Aorta (tissue), 5 donors: Measurements from ENCODE around the gene PAPPA2. TPM values are rescaled to one million over a fixed set of nuclear protein-coding genes. Genes with fewer than 3 reads are reported as not detected.

Source experiments
- ATAC-seq: fragments of 200-7000 bp; cut with Tn5 transposase; one replicate; pipeline ENCODE4 v1.9.1; 2022; ENCODE audit warnings: moderate library complexity; ENCODE audit not compliant: low FRiP score
- DNase-seq, 2 donors: peaks; one replicate each; pipeline ENCODE4 v3.0.0-alpha.2; 2020
- H3K27ac ChIP-seq, 2 donors: one replicate each; pipeline ENCODE4 v1.5.1; 2013; ENCODE audit warnings: low read length in 2 of 2, mild to moderate bottlenecking in 2 of 2, moderate library complexity in 2 of 2, control low read depth in 1 of 2, inconsistent platforms in 1 of 2, low read depth in 1 of 2
- H3K27me3 ChIP-seq, 2 donors: one replicate each; pipeline ENCODE4 v1.6.1; 2013; ENCODE audit warnings: control low read depth in 1 of 2, low read length in 1 of 2, mild to moderate bottlenecking in 1 of 2, moderate library complexity in 1 of 2; ENCODE audit not compliant: insufficient read depth in 2 of 2, control insufficient read depth in 1 of 2
- H3K36me3 ChIP-seq, 2 donors: one replicate each; pipeline ENCODE4 v1.6.1; 2013; ENCODE audit warnings: control low read depth in 1 of 2, low read length in 1 of 2, mild to moderate bottlenecking in 1 of 2; ENCODE audit not compliant: insufficient read depth in 2 of 2, control insufficient read depth in 1 of 2
- H3K4me1 ChIP-seq, 2 donors: one replicate each; pipeline ENCODE4 v1.6.1; 2013; ENCODE audit warnings: low read length in 2 of 2, control low read depth in 1 of 2, mild to moderate bottlenecking in 1 of 2, moderate library complexity in 1 of 2; ENCODE audit not compliant: insufficient read depth in 2 of 2, control insufficient read depth in 1 of 2
- H3K4me3 ChIP-seq, 2 donors: one replicate each; pipeline ENCODE4 v1.5.1; 2013; ENCODE audit warnings: low read length in 2 of 2, control low read depth in 1 of 2, mild to moderate bottlenecking in 1 of 2
- H3K9me3 ChIP-seq: one replicate; pipeline ENCODE4 v1.6.1; 2013; ENCODE audit warnings: mild to moderate bottlenecking, low read length; ENCODE audit not compliant: control insufficient read depth
- WGBS, 2 donors: extraction: QIAGEN DNeasy Blood & Tissue Kit; methylation state at CpG; one replicate each; pipeline ENCODE4 v1.1.7; 2013; 5-methylcytosine and 5-hydroxymethylcytosine counted together
- intact Hi-C, 2 donors: fragments of 100-400 bp; cut with DNase I; formaldehyde crosslinking; loops; one replicate each; pipeline versions ENCODE4 v1.14.2 to v1.15.0; 2022
- polyA plus RNA-seq, 2 donors: library from polyadenylated mRNA; stranded (reverse); fragments of 200-250 nt; gene quantifications; one replicate each; pipeline ENCODE4 v1.2.3, GENCODE V29; 2013
- total RNA-seq, 2 donors: library from RNA; stranded (reverse); fragmentation: NEBNext Ultra II Directional; extraction: Animal tissue kit (Norgen Biotek cat#: 25700); gene quantifications; one replicate each; pipeline ENCODE4 v1.2.1, GENCODE V29; 2021
- donor health status: healthy with polysubstance abuse.
- donor health status: Bipolar disorder and iron deficiency.
- donor health status: DM: no; HTN: no; CAD: no.
- donor health status: DM: no; HTN: no; CAD: no.
- donor health status: DM: yes; HTN: yes; CAD: no.

Gene PAPPA2
- total and polyA plus RNA-seq, 4 donors, result 3.5 to 4.3 TPM; not detected in 2

DNA sequence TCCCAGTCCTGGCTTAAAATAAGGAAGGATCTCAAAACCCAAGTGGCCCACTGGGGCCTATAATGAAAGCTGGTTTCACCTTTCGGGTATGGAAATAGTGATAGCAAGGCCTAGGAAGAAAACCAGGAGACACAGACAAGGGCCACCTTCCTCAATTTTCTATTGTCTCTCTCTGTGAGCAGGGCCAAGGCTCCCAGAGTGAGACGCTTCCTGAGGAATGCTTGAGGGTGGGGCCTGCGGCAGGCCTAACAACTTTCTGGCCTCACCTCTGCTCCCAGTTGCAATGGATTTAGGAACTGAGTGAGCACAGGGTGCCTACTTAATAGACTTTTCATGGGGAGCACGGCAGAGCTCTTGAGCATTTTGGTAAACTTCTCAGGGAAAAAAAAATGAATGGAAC lies 400.6 kb downstream of the PAPPA2 start:
- Histone ChIP-seq H3K4me3 (no peak overlapping the region), H3K27me3 (peaks cover 0 to 2% of the 10 kb centered on the region in 2 donors), H3K4me1 (no peaks in the 10 kb centered on the region), H3K36me3 (no peaks in the 10 kb centered on the region), H3K9me3 (no peaks in the 10 kb centered on the region), H3K27ac (no peak overlapping the region)
- intact Hi-C loops, result no loop called here
- WGBS, 2 donors, result 89 to 90% methylated on average over 4 of the region's 4 CpGs
- DNase-seq (no peak), ATAC-seq (no peak)

DNA sequence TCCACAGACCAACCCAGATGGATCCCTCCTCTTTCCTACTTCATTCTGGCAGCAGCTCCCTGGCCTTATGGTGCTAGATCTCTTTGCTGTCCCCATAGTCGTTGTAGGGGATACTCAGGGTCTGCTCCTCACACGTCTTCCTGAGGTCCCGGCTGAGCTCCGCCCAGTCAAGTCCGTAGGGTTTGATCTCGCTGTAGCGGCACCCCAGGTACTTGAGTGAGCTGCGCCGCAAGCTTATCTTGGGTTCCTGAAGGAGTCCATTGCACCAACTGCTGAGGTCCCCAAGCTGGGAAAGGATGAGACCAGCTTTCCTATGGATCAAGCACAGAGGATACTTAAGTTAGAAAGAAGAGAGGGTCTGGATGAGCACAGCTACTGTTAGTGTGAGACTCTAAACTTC lies 401.2 kb downstream of the PAPPA2 start:
- DNase-seq (no peak), ATAC-seq (no peak)
- peaks cover 0 to 2% of the 10 kb centered on the region in 2 donors for H3K27me3 ChIP-seq
- no peaks in the 10 kb centered on the region for H3K9me3 ChIP-seq
- H3K36me3 ChIP-seq, result no peaks in the 10 kb centered on the region
- H3K4me3 ChIP-seq, result no peak overlapping the region
- H3K27ac ChIP-seq, result no peak overlapping the region
- intact Hi-C loops, result no loop called here
- WGBS, 2 donors, result 91 to 94% methylated on average over 9 of the region's 9 CpGs
- no peaks in the 10 kb centered on the region for H3K4me1 ChIP-seq

DNA sequence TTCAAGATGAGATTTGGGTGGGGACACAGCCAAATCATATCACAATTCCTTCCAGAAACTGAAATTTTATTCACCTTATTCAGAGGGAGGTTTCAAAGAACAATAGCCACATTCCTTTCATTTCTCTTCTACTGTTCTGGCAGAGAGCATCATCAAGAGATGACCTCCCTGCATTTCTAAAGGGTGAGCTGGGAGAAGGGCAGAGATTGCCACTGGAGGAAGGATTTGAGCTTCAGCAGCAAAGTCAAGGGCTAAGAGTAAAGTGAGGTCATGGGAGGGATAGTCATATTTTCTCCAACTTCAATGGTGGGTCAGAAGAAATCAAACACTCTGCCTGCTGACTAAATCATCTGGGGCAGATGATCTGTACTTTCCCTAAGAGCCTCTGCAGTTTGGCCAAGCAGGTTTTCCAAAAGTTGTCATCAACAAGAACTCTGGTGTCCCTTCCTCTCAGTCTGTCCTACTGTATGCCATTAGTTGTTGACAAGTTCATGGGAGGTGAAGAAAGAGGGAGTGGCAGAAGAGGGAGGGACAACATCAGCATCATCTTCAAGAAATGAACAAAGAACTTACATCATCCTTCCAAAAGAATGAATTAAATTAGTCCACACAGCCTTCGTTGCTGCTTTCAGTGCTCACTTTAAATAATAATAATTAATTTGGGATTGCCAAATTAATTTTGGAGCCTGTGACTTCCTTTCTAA lies 403.2 kb downstream of the PAPPA2 start:
- ATAC-seq, result no peak
- no peak overlapping the region for H3K4me3 ChIP-seq
- H3K4me1 ChIP-seq, result no peaks in the 10 kb centered on the region
- H3K36me3 ChIP-seq, result no peaks in the 10 kb centered on the region
- WGBS, 2 donors, result 92 to 97% methylated on average over 1 of the region's 1 CpG
- peaks cover 0 to 2% of the 10 kb centered on the region in 2 donors for H3K27me3 ChIP-seq
- intact Hi-C loops, result no loop called here
- no peaks in the 10 kb centered on the region for H3K9me3 ChIP-seq
- no peak overlapping the region for H3K27ac ChIP-seq
- no peak for DNase-seq

DNA sequence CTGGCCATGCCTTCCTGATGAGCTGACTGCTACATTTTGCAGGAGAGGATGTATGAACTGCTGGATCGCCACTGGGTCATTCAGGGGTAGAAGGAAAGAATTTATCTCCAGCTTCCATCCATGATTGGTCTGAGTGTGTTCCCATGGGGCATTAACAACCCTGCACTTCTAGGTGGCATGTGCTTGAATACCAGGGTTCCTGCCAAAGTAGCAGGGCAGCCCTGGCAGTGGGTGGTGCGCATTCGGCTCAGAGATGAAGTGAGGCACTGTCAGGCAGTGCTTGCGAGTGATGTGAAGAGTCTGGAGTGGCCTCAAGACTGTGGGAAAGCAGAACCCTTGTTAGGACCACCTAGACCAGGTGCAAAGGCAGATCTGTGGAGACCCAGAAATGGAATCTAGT lies 406.6 kb downstream of the PAPPA2 start:
- Histone ChIP-seq H3K27me3 (peaks cover 0 to 2% of the 10 kb centered on the region in 2 donors), H3K36me3 (no peaks in the 10 kb centered on the region), H3K9me3 (no peaks in the 10 kb centered on the region), H3K4me3 (no peak overlapping the region), H3K4me1 (no peaks in the 10 kb centered on the region), H3K27ac (no peak overlapping the region)
- intact Hi-C loops, result no loop called here
- DNase-seq (no peak), ATAC-seq (no peak)
- WGBS, 2 donors, result 79 to 81% methylated on average over 4 of the region's 4 CpGs

DNA sequence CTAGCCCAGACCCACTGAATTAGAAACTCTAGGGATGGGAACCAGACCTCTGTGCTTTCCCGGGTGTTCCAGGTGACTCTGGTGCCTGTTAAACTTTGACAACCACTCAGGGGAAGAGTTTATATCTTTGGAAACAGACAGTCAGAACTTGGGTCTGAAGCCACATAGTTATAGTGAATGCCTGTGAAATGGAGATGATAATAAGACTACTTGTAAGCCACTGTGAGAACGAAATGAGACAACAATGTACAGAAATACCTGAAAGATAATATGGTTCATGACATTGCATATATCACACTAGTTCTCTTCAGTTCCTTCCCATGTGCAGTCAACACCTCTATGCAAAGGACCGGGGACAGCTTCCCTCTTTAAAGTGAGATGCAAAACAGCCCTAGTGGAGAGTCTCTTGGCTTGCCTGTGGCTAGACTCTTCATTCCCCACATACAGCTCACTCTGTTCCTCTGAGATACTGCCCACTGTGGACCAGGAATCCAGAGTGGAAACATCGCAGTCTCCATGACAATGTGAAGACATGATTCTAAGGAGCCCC lies 414.1 kb downstream of the PAPPA2 start:
- WGBS, 2 donors, result 89% methylated on average over 4 of the region's 4 CpGs
- Histone ChIP-seq H3K27me3 (no peaks in the 10 kb centered on the region), H3K9me3 (no peaks in the 10 kb centered on the region), H3K4me3 (no peak overlapping the region), H3K27ac (no peak overlapping the region), H3K4me1 (peaks cover 0 to 2% of the 10 kb centered on the region in 2 donors), H3K36me3 (no peaks in the 10 kb centered on the region)
- DNase-seq (no peak), ATAC-seq (no peak)
- intact Hi-C loops, result no loop called here

DNA sequence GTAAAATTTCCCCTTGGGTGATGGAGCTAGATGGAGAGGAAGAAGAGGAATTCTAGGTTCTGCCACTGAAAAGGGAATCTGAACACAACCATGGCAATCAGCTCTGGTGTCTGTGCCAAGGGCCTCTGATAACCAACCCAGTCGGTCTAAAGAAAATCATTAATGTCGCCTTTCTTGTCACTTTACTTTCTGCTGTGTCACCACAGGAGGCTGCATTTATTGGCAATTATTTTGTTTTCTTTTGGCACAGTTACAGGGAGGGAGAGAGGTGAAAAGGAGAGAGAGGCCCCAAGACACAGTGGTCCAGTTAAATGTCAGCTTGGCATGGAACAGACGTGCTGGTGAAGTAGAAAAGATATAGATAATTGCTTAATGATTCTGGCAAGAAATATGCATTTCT lies 414.6 kb downstream of the PAPPA2 start:
- no peaks in the 10 kb centered on the region for H3K27me3 ChIP-seq
- H3K36me3 ChIP-seq, result no peaks in the 10 kb centered on the region
- peaks cover 0 to 2% of the 10 kb centered on the region in 2 donors for H3K4me1 ChIP-seq
- no peaks in the 10 kb centered on the region for H3K9me3 ChIP-seq
- no peak overlapping the region for H3K4me3 ChIP-seq
- ATAC-seq, result no peak
- H3K27ac ChIP-seq, result no peak overlapping the region
- WGBS, 2 donors, result 11 to 15% methylated on average over 3 of the region's 3 CpGs
- intact Hi-C loops, result no loop called here
- no peak for DNase-seq

DNA sequence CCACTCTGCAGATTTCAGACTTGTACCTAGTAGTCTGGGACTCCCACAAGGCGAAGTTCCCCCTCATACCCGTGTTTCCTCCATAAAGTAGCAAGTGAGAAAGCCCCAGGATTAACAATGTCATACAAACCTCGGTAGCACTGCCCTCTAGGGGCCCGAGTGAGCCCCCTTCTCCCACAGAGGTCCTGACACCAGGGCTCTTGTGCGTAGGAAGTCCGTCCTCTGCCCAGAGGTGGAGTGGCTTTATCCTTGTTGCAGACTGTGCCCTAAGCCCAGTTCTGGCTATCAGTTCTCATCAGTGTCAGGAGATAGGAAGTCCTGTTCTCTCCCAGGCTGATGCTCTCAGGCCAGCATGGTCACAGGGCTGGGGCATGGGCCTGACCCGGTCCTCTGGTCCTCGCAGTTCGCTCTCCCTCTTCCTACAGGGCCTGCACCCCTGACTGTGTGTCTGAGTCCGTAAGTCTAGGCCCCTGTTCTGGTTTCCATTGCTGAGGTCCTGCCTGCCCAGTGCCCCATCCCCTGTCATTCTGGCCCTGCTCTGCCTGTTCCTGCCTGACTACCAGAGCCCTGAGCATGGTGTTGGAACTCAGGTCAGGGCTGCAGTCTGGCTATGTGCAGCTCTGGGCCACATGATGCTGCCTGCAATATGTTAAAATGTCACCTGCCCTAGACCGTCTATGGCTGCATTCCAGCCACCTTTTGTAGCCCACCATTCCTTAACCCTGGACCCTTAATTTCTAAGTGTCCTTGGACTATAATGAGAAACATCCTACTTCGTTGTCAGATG lies 416.0 kb downstream of the PAPPA2 start:
- intact Hi-C loops, result no loop called here
- no peak for ATAC-seq
- Histone ChIP-seq H3K4me3 (no peak overlapping the region), H3K36me3 (no peaks in the 10 kb centered on the region), H3K27me3 (no peaks in the 10 kb centered on the region), H3K4me1 (peaks cover 0 to 2% of the 10 kb centered on the region in 2 donors), H3K27ac (no peak overlapping the region), H3K9me3 (no peaks in the 10 kb centered on the region)
- DNase-seq, result no peak
- 88 to 90% methylated on average over 12 of the region's 12 CpGs for WGBS, 2 donors

DNA sequence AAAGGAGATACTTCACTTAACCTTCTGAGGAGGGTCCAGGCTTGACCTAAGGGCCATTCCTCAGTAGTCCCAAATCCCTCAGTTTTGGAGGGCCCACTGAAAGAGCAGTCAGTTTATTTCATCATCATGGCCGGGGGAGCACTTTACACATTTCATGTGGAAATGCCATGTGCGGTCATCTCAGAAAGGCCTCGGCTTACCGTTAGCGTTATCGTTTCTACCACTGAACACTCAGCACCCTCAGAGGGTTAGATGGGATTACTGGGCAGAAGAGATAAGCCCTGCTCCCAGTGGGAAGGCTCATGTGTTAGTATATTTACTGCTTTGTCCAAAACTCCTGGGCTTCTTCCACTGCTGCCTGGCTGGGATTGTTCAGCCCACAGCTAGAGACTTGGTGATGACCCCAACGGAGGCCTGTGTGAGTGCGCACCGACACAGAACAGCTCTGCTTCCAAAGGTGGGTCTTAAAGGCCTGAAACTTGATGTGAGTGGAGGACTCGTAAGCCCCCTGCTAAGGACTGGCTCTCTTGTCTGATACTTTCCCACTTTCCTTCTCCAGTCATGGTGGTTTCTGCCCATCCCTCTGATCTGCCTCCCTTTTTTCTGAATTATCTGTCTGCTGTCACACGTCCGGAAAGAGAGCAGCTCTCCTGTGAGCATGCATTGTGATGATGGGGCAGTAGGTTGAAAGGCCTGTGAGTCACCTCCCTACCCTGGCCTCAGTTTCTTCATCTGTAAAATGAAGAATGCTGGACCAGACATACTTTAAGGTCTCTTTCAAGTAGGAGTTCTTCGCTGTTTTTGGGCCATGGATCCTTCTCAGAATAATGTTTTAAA lies 417.0 kb downstream of the PAPPA2 start:
- H3K36me3 ChIP-seq, result no peaks in the 10 kb centered on the region
- peaks cover 0 to 2% of the 10 kb centered on the region in 2 donors for H3K4me1 ChIP-seq
- intact Hi-C loops, result loop anchor here (2.0 to 5.0 kb wide), 2 partner anchors 503 to 505 kb away; no protein-coding TSS in a partner anchor
- DNase-seq (no peak), ATAC-seq (no peak)
- H3K4me3 ChIP-seq, result no peak overlapping the region
- H3K9me3 ChIP-seq, result no peaks in the 10 kb centered on the region
- H3K27me3 ChIP-seq, result no peaks in the 10 kb centered on the region
- H3K27ac ChIP-seq, result no peak overlapping the region
- 96 to 97% methylated on average over 13 of the region's 13 CpGs for WGBS, 2 donors
